K562 (cell line): Measurements from ENCODE around the gene SCYL1. TPM values are rescaled to one million over a fixed set of nuclear protein-coding genes. Genes with fewer than 3 reads are reported as not detected.

Experiments used
- CXXC5 ChIP-seq: fragments of 250-450 bp; sonication (Bioruptor Pico); IDR thresholded peaks from 2 replicates; pipeline ENCODE4 v1.8.0; 2022; ENCODE audit warnings: inconsistent platforms, mild to moderate bottlenecking, moderate library complexity
- ELF2 ChIP-seq: fragments of 250-450 bp; sonication (Bioruptor Pico); IDR thresholded peaks from 2 replicates; pipeline ENCODE4 v1.5.0; 2021; ENCODE audit warnings: mild to moderate bottlenecking
- FOXJ3 ChIP-seq: sonication (generic); formaldehyde crosslinking; IDR thresholded peaks from 2 replicates; pipeline ENCODE4 v1.4.0; 2020; ENCODE audit warnings: mild to moderate bottlenecking, missing genetic modification reagents
- LEF1 ChIP-seq: fragments of 450-650 bp; IDR thresholded peaks from 2 replicates; pipeline ENCODE4 v1.6.1; 2016; ENCODE audit warnings: mild to moderate bottlenecking
- MYC ChIP-seq, 2 experiments: fragments of 250-450 bp in 1 of 2; sonication (Bioruptor Pico) in 1 of 2; IDR thresholded peaks; 2 replicates each; pipeline versions ENCODE4 v1.5.1 to v1.6.1; 2012 to 2021; ENCODE audit warnings: low read depth in 2 of 2, borderline replicate concordance in 1 of 2, improper control_type of control experiment in 1 of 2, low read length in 1 of 2, mild to moderate bottlenecking in 1 of 2, moderate library complexity in 1 of 2
- RBM15 ChIP-seq: fragments of 200-400 bp; formaldehyde crosslinking; IDR thresholded peaks from 2 replicates; pipeline ENCODE4 v1.6.1; 2018; ENCODE audit warnings: mild to moderate bottlenecking, low read length, moderate library complexity; ENCODE audit not compliant: insufficient read depth
- ZNF143 ChIP-seq: sonication (generic); formaldehyde crosslinking; IDR thresholded peaks from 2 replicates; pipeline ENCODE4 v1.9.0; 2022; ENCODE audit warnings: mild to moderate bottlenecking, missing genetic modification reagents
- ZNF282 ChIP-seq: sonication (generic); formaldehyde crosslinking; IDR thresholded peaks from 2 replicates; pipeline ENCODE4 v1.8.1; 2023; ENCODE audit warnings: missing genetic modification reagents
- polyA plus RNA-seq, 8 experiments: library from polyadenylated mRNA; depleted of rRNA in 4 of 8; stranded (reverse) in 5 of 8; unstranded in 3 of 8; fragments of >200 nt; fragmentation: Nextera tagmentation in 2 of 8; fragmentation: Illumina TruSeq in 1 of 8; extraction: Ambion mirVana in 2 of 8; extraction: Trizol in 1 of 8; gene quantifications; 2 replicates each; pipeline versions ENCODE4 v1.2.1 to v1.2.3, GENCODE V29; 2011 to 2014; ENCODE audit warnings: inconsistent platforms in 1 of 8, missing spikeins in 1 of 8
- total RNA-seq, 7 experiments: library from RNA; depleted of rRNA in 6 of 7; stranded (reverse); fragments of >200 nt in 6 of 7; fragmentation: Illumina TruSeq in 2 of 7; extraction: Trizol in 2 of 7; gene quantifications; 2 replicates each; pipeline versions ENCODE4 v1.2.1 to v1.2.3, GENCODE V29; 2011 to 2021; ENCODE audit warnings: low replicate concordance in 1 of 7
- TF ChIP-seq, protein P1 (sequence below): fragments of 200-800 bp; sonication (Bioruptor generic); IDR thresholded peaks from 2 replicates; pipeline ENCODE4 v1.6.1; 2016; ENCODE audit warnings: missing genetic modification characterization, missing compliant biosample characterization

Gene SCYL1
- total and polyA plus RNA-seq, 9 of the 15 experiments (the other 6 are each of a cell fraction or from before 2014, with no cell fraction given) = 1.9 to 145 (median 57.6) TPM

DNA sequence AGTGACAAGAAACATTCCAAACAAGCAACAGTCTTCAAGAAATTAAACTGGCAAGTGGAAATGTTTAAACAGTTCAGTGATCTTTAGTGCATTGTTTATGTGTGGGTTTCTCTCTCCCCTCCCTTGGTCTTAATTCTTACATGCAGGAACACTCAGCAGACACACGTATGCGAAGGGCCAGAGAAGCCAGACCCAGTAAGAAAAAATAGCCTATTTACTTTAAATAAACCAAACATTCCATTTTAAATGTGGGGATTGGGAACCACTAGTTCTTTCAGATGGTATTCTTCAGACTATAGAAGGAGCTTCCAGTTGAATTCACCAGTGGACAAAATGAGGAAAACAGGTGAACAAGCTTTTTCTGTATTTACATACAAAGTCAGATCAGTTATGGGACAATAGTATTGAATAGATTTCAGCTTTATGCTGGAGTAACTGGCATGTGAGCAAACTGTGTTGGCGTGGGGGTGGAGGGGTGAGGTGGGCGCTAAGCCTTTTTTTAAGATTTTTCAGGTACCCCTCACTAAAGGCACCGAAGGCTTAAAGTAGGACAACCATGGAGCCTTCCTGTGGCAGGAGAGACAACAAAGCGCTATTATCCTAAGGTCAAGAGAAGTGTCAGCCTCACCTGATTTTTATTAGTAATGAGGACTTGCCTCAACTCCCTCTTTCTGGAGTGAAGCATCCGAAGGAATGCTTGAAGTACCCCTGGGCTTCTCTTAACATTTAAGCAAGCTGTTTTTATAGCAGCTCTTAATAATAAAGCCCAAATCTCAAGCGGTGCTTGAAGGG is 20.0 kb upstream of the SCYL1 start (continued):
- TF ChIP-seq MYC (IDR thresholded peaks at IDR 0.05; ENCODE audit: low read depth, low read length) (no peak), MYC (CRISPR knock-in tag; IDR thresholded peaks at IDR 0.05; ENCODE audit: borderline replicate concordance, low read depth) (0 out of 2 replicates have a peak, but pooled peaks have one; percentile 31), FOXJ3 (CRISPR knock-in tag) (no peak), LEF1 (no peak; the same call in 1 of the 2 replicates), ELF2 (CRISPR knock-in tag) (no peak), RBM15 (no peak), ZNF282 (no peak), CXXC5 (CRISPR knock-in tag) (no peak), ZNF143 (CRISPR knock-in tag) (0 out of 2 replicates have a peak, but pooled peaks have one; percentile 1)
- TF ChIP-seq, protein P1, sequence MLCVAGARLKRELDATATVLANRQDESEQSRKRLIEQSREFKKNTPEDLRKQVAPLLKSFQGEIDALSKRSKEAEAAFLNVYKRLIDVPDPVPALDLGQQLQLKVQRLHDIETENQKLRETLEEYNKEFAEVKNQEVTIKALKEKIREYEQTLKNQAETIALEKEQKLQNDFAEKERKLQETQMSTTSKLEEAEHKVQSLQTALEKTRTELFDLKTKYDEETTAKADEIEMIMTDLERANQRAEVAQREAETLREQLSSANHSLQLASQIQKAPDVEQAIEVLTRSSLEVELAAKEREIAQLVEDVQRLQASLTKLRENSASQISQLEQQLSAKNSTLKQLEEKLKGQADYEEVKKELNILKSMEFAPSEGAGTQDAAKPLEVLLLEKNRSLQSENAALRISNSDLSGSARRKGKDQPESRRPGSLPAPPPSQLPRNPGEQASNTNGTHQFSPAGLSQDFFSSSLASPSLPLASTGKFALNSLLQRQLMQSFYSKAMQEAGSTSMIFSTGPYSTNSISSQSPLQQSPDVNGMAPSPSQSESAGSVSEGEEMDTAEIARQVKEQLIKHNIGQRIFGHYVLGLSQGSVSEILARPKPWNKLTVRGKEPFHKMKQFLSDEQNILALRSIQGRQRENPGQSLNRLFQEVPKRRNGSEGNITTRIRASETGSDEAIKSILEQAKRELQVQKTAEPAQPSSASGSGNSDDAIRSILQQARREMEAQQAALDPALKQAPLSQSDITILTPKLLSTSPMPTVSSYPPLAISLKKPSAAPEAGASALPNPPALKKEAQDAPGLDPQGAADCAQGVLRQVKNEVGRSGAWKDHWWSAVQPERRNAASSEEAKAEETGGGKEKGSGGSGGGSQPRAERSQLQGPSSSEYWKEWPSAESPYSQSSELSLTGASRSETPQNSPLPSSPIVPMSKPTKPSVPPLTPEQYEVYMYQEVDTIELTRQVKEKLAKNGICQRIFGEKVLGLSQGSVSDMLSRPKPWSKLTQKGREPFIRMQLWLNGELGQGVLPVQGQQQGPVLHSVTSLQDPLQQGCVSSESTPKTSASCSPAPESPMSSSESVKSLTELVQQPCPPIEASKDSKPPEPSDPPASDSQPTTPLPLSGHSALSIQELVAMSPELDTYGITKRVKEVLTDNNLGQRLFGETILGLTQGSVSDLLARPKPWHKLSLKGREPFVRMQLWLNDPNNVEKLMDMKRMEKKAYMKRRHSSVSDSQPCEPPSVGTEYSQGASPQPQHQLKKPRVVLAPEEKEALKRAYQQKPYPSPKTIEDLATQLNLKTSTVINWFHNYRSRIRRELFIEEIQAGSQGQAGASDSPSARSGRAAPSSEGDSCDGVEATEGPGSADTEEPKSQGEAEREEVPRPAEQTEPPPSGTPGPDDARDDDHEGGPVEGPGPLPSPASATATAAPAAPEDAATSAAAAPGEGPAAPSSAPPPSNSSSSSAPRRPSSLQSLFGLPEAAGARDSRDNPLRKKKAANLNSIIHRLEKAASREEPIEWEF (CRISPR knock-in tag) = no peak
- TF ChIP-seq, all 486 proteins: peak for 86
